NCI-H2171 treated with DMSO at 0.1 percent for 48 hours (cell line): Measurements from ENCODE around the gene CLDN5.

Source experiments
- DNase-seq: peaks from one replicate; lab custom pipeline; 2025; lab: John Stamatoyannopoulos, UW

CLDN5 gene

DNA sequence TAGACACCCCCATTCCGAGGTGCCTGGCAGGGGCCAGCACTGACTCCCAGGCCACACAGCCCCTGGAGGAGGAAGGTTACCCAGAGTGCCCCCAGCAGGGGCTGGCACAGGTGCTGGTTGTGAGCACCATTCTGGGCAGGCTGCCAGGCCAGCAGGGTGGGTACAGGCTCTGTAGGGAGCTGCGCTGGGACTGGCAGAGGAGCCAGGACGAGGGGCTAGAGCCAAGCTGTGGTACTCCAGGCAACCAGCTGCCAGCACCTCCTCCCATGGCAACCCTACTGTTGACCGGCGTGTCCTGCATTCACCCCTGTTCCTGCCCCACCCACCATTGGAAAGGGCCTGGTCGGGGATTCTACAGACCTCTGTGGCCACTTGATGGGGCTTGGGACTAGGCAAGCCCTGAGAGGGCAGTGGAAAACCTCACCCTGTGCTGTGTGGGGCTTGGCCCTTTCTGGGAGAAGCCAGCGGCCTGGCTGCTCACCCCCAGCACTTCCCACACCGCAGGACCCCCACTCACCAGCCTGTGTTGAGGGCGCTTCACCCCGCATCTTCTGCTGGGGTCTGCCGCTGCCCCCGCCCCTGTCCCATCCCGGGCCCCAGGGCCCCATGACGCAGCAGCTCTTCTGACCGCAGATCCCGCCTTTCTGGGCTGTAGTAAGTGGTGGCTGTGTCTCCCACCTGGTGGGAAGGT lies 1.9 kb downstream of the CLDN5 start:
- peak; percentile 86 for DNase-seq

DNA sequence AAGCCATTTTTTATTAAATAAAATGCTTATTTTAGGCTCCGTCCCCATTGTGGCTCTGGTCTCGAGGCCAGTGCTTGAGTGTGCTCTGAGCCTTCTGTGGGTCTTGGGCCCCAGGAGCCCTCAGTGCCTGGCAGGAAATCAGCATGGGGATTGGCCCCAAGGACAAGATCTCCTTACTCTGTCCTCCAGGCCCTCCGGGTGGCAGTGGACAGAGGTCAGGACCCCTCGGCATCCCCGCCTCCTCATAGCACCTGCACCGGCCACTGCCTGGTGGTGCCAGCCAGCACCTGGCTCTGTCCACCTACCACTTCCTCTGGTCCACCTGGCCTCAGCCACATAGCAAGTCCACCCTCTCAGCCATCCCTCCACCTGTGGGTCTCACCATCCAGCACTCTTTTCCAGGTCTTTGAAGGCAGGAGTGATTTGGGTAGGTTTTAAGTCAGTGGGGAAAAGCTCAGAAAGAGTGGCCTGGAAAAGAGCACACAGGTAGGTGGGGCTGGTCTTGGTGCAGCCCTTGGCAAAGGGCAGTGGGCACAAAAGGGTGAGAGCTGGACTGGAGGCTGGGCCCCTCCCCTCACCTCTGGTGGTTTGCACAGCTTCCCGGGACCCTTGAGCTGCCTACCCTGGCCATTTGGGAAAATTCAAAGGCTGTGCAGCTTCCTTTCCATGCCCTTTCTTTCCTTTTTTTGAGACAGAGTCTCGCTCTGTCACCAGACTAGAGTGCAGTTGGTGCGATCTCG lies 3.5 kb downstream of the CLDN5 start:
- no peak for DNase-seq

DNA sequence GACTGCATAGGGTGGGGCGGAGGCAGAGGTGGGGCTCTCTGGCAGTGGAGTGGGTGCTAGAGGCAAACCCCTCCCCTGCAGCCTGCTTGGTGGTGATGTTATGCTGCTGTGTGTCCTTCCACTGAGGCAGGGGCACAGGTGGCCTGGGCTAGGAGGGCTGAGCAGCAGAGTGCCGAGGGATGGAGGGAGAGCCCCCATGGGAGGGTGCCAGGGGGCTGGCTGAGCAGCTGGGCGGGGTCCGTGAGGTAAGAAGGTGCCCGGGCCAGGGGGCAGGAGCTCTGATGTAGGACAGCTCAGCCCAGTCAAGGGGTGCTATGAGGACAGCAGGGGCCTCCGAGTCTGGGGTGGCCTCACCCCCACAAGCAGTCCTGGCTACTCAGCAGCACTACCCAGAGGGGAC lies 4.2 kb downstream of the CLDN5 start:
- DNase-seq: no peak

DNA sequence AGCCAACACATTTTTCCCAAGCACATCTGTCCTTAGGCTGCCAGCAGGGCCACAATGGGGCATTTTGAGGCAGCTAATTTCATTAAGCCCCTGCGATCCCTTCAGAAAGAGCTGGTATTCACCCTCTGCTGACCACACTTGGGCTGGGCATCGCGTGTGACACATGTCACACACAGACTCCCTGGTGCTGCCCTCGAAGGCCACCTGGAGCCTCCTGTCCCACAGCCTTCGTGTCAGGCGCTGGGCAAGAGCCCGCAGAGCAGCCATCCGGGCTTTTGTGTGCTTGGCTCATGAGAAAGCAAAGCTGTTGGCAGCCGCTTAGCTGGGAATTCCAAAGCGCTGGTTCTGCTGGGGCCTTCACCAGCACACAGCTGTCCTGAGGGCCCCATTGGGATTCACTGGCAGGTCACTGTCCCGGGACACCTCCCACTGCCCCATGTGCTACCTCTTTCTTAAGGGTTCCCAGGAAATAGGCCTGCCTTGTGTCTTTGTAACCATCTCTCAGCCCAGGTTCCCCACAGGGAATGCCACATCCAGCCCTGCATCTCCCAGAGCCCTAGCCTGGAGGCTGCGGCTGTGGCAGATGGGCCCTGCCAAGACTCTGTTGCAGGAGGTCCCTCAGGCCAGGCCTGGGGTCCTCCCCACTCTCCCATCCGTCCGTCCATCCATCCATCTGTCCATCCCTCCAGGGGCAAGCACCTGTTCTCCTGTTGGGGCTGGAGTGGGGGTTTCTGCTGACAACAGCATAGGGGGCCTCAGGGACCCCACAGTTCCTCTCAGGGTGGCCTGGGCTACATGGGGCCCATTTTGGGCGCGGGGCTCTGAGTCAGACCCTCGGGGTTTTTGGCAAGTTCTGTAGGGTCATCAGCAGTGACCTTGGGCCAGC lies 4.9 kb downstream of the CLDN5 start:
- no peak for DNase-seq

DNA sequence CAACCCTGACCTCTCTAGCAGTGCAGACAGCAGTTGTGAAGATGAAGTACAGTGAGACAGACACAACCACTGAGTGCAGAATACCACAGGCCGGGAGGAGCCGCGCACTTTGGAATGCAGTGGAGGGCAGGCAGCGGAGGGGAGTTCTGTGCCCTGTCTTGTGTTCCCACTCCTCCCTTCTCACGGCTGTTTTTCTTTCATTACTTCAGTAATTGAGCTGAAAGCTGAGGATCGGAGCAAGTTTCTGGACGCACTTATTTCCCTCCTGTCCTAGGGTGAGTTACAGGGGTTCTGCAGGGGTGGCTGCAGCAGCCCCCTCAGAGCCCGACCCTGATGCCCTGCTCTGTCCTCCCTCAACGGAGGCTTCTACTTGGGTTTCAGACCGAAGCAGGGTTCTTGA lies 5.6 kb downstream of the CLDN5 start:
- DNase-seq: no peak

DNA sequence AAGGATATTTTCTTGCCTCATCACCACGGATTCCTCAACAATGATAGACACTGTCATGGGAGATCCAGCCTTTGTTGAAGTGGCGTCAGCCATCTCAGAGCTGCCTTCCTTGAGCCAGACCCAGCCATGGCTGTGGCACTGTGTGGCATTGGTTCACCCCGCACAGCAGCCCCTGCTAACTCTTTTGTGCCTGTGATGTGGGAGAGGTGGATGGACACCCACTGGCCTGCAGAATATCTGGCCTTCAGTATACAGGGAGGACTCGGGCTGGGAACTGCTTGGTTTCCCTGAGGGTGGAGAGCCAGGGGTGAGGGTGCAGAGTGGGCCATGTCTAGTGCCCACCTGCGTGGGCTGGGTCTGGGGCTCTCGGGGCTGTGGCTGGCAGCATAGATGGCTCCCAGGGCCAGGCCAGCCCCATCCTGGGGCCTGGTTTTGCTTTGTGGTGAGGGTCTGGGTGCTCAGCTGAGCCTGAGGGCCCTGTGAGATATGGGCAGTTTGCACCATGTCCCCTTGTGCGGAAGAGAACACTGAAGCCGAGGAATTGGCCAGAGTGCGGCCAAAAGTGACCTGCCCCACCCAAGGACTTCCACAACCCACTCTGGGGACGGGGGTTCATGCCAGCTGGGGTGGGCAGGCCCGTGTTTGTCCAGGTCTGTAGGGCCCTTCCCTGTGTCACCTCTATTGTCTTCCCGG lies 6.1 kb downstream of the CLDN5 start:
- DNase-seq: no peak

DNA sequence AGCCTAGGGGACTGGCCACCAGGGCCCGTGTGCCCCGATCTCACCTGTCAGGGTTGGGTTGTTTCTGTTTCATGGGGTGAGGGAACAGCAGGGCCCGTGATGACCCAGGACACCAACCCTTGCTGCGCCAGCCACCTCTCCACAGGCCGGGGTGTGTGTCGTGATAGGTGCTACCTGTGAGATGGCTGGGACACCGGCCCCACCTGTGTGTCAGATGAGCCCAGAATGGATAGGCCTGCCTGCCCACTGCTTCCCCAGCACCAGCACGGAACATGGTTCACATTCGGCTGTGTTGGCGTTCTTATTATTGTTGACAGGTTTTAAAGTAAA lies 7.1 kb downstream of the CLDN5 start:
- no peak for DNase-seq

DNA sequence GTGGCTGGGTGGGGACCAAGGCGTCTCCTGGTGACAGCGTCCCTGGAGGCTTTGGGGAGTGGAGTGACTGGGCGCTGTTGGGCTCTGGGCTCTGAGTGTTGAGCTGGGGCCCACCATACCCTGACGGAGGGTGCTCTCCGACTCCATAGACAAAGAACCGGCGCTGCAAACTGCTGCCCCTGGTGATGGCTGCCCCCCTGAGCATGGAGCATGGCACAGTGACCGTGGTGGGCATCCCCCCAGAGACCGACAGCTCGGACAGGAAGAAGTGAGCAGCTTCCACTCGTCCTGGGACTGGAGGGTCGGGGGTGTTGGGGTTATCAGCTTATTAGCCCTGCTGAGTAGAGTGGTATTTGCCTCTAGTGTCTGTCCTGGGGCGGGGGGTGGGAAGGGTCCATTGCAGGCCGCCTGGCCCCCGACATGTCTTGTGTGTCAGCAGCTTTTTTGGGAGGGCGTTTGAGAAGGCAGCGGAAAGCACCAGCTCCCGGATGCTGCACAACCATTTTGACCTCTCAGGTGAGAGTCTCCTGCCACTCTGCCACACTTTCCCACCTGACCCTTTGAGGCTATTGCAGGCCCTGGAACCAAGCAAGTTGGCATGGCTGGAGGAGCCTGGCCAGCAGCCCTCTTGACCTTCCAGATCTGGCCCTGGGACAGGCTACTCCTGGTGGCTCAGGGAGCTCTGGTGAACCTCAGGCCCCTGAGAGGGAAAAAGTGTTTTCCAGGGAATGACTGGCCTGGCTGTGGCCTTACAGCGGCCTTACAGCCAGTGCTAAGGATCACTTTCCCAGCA lies 7.6 kb downstream of the CLDN5 start:
- no peak for DNase-seq

DNA sequence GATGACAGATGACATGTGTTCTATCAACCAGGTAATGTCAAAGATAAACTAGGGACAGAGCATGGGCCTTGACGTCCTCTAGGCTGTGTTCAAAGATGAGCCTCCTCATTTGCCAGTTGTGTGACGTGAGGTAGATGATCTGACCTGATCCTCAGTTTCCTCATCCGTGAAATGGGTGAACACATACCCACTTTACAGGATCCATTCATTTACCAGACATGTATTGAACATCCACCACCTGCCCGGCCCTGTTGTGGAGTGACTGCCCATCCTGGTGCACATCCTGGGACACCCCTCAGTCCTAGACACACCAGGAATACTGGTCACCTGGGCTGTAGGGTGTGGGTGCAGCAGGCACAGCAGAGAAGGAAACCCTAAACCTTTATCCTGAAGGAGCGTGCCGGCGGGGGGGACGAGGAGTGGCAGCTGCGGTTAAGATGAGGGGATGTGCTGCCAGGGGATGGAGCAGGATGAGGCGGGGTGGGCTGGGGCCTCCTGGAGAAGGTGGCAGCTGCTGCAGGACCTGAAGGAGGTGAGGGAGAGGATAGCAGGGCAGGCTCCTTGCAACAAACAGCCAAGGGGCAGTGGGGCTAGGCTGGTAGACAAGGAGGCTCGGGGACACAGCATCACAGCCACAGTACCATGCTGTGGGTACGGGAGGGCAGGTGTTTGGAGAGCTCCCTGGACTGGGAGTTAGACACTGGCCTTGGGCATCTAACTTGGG lies 8.4 kb downstream of the CLDN5 start:
- DNase-seq: peak; percentile 16

DNA sequence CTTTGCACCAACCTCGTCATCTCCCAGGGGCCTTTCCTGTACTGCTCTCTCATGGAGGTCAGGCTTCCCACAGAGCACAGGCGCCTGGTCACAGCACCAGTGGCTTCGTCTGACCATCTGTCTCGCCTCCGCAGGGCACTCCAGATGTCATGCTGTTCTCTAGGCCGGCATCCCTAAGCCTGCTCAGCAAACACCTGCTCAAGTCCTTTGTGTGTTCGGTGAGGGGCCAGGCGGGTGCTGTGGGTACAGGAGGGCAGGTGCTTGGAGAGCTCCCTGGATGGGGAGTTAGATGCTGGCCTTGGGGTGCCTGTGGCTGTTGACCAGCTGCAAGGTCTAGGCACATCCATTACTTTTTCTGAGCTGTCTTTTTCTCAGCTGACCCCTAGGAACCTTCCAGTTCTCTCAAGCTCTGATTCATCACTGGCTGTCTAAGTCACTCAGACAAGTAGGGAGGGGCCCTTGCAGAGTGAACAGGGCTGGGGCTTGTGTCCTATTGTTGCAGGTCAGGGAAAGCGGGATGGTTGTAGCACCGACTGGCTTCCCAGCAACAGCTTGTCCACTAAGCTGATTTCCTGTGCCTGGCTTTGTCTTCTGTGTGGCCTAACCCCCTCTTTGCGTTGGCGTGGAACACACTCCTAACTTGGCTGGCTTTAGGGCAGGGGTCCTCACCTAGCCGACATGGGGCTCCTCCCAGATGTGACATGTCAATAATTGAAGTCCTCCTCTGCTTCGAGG lies 9.2 kb downstream of the CLDN5 start:
- DNase-seq: peak; percentile 90

DNA sequence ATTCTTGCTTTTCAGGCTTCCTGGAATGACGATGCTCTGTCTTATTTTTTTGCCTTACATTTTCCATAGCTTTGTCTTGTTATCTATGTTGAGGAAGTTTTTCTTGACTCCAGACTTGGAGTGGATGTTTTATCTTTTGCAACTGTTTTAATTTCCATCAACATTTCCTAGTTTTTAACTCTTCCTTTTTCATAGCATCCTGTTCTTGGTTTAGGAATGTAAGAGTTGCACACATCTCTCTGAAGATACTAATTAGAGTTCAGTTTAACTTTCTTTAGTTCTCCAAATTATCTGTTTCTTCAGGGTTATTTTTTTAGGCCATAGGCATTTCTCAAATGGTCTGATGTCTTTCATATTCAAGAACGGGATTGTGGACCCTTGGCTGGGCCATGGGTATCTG lies 10.4 kb downstream of the CLDN5 start:
- DNase-seq: no peak

DNA sequence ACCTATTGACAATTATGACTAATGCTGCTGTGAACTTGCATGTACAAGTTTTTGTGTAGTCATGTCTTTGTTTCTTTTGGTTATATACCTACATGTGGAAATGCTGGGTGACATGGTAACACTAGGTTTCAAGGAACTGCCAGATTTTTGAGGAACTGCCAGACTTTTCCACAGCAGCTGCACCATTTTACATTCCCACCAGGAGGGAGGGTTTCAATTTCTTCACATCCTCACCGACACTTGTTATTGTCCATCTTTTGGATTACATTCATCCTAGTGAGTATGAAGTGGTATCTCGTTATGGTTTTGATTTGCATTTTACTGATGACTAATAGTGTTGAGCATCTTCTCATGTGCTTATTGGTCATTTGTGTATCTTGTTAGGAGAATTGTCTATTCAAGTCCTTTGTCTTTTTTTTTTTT lies 13.3 kb downstream of the CLDN5 start:
- DNase-seq: no peak

DNA sequence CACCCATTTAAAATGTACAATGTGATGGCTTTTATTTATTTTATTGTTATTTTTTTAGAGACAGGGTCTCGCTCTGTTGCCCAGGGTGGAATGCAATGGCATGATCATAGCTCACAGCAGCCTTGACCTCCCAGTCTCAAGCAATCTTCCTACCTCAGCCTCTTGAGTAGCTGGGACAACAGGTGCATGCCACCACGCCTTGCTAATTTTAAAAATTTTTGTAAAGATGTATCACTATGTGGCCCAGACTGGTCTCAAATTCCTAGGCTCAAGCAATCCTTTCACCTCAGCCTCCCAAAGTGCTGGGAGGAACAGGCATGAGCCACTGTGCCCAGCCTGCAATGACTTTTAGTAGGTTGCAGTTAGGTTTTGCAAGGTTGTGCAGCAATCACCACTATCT lies 14.3 kb downstream of the CLDN5 start:
- no peak for DNase-seq

DNA sequence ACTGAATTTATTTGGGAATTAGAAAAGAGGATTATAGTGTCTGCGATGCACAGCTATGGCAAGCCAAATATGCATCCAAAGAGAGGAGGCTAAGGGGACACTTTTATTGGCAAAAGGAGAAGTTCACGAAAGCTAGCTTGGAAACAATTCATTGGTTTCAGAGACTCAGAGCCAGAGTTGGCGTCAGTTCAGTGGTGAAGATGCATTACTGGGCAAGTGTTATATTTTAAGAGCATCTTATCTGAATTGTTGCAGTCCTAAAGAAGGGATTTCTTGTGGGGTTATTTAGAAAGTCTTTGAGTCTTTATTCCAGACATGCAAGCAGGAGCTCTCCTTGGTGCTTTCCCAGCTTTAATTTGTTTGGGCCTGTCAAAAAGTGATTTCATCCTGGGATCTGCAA lies 15.0 kb downstream of the CLDN5 start:
- no peak for DNase-seq

DNA sequence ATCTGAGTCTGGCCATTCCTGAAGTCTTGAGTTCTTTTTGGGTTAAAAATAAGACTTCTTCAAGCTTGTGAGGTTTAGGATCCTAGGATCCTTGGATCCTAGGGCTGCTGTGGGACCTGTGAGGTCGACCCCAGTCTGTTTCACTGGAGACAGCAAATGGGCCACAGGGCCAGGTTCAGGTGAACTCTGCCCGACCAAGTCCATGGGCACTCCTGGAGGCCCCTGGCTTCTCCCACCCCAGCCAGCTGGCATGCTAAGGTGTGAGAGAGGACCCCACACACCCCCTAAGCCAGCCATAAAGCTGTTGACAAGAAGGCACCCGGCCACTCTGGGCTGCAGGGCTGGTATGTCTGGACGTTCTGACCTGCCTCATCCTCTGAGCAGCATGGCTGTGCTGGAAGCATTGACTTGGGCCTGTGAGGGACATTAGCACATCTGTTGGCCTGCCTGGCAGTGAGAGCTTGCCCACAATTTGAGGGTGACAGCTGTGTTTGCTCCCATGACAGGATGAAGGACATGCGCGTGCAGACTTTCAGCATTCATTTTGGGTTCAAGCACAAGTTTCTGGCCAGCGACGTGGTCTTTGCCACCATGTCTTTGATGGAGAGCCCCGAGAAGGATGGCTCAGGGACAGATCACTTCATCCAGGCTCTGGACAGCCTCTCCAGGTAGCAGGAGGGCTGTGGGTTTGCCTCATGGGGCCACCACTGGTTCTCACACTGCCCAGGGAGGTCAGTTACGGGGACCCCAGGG lies 16.0 kb downstream of the CLDN5 start:
- DNase-seq: no peak

DNA sequence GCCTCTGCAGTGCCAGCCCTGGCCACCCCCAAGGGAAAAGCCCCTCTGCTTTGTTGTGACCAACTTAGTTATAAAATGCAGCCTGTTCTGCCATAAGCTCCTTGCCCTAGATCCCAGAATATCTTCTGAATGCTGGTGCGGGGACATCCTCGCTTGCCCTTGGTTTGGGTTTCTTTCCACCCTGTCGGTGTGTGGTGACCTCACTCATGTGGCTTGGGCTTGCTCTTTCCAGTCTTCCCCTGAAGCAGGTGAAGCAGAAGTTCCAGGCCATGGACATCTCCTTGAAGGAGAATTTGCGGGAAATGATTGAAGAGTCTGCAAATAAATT lies 16.7 kb downstream of the CLDN5 start:
- DNase-seq: no peak

DNA sequence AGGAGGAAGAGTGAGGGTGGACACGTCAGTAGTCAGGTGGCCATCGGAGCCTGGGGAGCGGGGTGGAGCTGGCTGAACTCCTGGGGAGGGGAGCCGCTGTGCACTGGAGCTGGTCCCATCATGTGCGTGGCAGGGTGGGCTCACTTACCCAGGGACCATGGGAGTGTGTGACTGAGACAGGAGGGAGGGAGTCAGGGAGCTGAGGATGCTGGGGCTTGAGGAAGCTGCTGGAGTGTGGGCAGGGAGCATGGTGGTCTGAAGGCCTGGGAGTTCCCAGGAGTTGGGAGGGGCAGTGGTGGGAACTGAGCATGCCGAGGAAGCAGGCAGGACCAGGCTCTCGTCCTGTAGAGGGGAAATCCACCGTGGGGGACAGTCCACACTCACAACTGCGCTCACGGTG lies 18.0 kb downstream of the CLDN5 start:
- no peak for DNase-seq

DNA sequence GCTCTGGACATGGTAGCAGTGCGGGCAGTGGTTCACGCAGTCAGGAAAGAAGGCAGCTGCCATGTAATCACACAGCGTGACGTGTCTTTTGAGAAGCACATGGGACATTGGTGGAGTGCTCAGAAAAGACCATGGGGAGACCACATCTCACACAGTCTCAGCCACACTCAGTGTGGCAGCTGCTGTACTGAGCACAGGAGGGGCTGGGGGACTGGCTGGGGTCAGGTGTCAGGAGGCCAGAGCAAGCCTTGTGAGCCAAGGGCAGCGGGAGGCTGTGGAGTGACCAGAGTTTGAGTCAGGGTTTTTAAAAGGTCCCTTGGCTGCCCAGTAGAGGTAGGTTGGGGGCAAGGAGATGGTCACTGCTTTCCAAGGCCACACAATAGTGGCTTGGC lies 18.5 kb downstream of the CLDN5 start:
- DNase-seq: no peak

DNA sequence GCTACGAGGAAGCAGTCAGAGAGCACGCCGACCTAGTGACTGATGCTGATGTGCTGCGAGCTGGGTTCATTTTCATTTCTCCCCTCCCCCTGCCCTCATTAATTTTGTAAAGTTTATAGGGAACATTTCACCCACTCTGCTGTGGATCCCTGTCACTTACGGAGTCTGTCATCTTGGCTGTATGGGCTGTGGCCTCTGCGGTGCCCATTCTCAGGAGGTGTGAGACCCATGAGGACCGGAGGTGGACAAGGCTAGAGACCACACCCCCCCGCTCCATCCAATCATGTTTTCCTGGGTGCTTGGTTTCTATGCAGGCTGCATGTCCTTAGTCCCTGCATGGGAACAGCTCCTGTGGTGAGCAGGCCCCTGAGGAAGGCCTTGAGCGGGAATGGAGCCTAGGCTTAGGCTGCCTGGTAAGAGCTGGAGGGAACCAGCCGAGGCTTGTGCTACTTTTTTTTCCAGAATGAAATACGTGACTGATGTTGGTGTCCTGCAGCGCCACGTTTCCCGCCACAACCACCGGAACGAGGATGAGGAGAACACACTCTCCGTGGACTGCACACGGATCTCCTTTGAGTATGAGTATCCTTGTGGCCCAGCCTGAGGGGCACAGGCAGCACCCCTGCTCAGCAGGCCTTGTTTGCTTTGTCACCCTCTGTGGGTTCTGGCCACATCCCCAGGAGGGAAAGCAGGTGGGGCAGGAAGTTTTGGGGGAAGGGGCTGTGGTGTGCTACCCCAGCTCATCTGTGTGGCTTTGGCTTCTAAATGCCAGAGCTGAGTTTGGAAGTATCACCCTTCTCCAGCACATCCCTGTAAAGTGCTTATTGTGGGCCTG lies 19.1 kb downstream of the CLDN5 start:
- DNase-seq: no peak
